HG03064 (cell line): ENCODE data around the gene TRAM2.

Source experiments
- ATAC-seq: cut with Tn5 transposase; IDR thresholded peaks from one replicate; pipeline ENCODE4 v1.9.1; 2021; ENCODE audit warnings: low read depth; ENCODE audit not compliant: unreplicated experiment

TRAM2 gene

DNA sequence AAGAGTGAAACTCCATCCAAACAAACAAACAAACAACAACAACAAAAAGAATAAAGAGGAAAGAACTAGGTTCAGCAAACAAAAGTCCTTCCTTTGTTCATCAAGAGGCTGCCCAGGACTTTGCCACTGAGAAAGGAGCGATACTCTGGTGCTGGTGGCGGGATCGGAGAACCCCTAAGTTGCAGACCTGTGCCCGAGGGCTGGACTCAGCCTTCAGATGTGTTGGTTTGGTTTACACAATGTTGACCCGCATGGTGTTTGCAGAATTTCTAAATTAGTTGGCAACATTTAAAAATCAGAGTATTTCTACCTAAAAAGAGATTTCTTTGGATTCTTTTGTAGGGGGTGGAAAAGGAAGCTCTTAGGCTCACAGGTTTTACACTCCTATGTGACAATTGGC is 42.5 kb downstream of the TRAM2 start:
- ATAC-seq: no peak

DNA sequence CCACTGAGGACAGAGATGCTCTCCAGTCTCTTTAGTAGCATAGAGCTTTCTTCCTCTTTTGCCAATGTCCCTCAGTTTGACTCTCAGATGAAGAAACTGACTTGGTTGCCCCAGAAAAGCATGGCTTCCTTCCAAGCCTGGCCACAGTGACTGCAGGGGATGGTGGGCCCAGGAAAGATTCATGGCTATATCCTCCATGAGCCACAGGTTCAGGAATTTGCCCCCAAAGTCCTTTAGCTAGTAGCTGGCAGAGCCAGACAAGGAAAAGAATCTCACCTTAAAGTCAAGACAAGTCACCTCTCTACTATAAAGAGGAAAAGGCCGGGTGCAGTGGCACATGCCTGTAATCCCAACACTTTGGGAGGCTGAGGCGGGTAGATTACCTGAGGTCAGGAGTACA is 43.4 kb downstream of the TRAM2 start:
- no peak for ATAC-seq

DNA sequence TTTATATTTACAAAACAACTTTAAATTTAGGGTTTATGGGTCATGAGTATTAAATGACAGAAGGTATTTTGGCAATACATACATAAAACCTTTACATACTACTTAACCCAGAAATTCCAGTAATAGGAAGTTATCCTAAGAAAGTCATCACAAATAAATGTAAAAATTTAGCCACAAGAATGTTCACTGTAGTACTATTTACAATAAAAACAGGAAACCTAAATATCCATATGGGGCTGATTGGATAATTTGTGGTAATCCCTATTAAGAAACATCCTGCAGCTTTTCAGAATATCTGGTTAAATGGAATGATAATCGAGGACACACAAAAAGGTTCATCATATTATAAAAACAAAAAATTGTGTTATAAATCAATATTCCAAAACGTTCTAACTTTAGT is 44.4 kb downstream of the TRAM2 start:
- ATAC-seq: no peak

DNA sequence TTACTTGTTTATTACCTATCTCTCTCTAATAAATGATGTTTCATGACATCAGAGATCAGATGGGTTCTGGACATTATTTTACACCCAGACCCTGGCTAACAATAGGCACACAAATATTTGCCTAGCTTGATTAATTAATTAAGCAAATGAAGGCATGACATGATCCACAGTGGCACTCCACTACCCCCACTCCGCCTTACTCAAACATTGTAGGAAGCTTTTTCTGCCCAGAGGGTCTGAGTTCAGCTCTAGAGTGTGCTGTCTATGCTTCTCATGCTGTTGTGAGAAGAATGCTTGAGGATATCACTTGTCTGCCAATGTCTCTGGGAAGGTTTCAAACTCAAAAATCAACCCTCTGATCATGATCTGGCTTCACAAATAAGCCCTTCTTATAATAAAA is 45.0 kb downstream of the TRAM2 start:
- no peak for ATAC-seq

DNA sequence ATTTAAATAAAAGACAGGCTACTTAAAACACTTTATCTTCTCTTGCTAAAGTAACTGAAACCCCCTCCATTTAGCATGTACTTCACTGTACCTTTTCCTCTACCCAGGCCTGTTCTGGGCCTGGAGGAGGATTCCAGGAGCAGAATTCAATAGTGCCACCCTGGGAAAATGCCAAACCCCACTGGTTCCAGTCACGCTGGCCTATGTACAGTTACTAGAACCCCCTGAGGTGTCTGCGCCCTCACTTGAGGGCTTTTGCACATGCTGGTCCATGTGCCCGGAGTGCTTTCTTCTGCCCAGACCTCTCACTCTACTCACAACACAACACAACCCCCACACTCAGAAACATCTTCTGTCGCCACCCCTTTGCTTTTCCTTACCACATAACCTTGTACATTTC is 45.5 kb downstream of the TRAM2 start:
- ATAC-seq: no peak

DNA sequence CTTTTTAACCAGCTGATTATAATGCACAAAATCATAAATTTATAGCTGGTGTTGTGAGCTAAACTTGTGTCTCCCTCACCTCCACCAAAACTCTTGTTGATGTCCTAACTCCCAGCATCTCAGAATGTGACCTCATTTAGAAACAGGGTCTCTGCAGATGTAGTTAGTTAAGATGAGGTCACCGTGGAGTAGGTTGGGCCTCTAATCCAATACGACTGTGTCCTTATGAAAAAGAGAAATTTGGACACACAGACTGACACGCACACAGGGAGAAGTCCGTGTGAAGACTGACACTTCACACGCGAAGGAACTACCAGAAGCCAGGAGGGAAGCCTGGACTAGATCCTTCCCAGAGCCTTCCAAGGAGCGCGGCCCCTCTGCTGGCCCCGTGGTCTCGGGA is 46.5 kb downstream of the TRAM2 start:
- no peak for ATAC-seq

DNA sequence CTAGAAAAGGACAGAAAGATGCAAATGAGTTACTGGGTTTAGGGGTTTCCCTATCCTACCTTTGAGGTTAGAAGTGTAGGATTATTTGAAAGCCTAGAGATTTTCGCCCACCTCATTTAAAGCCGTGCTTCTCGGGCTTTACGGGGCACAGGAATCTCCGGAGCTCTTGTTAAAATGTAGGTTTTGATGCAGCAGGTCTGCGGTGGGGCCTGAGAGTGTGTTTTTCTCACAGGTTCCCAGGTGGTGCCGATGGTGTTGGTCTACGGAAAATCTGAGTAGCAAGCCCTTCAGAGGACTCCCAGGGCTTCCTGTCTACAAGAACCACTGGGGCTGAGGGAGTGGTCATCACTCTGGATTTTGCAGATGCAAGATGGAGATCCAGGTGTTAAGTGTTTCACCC is 47.5 kb downstream of the TRAM2 start:
- no peak for ATAC-seq

DNA sequence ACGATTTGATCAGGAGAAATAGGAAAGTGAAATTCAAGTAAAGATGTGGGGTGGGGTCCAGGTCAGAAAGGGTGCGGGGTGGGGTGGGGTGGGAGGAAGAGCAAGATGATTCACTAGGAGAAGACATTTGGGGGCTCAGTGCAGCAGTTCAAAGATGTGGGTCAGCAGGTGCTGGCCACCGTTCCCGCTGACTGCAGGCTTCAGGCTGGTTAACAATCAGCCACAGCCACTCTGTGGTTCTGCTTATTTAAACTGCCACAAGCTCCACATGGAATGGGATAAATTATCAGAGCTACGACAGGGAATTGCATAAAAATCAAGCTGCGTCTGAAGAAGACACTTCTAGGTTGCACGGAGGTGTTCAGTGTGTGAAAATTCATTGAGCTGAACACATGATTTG is 49.4 kb downstream of the TRAM2 start:
- ATAC-seq: no peak

DNA sequence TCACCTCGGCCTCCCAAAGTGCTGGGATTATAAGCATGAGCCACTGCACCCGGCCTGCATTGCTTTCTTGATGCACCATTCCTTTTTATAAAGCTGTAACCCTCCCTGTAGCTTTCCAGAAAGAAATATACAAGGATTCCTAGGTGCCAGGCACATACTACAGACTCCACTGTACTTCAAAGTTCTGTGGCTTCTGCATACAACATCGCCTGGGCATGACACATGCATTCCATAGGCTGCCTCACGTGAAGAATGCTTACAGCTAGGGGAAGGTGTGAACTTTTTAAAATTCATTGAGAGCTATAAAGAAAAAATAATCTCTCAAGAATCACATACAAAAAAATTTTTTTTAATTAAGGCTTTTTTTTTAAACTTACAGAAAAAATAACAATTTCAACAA is 50.2 kb downstream of the TRAM2 start:
- ATAC-seq: no peak

DNA sequence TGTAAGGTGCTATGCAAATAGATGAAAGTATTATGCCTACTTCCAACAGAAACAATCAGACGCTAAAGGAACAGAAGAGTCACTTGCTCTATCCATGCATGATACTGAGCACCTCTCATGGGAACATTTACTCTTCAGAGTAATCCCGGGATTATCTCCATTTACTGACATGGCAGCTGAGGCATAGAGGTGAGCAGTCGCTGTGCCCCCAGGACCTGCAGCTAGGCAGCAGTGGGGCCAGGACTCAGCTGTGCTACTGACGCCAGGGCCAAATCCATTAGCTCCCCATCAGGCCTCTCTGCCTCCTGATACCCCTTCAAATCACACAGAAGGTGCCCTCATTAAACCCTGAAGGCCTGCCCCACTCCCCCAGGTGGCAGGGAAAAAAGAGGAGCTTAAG is 51.9 kb downstream of the TRAM2 start:
- no peak for ATAC-seq

DNA sequence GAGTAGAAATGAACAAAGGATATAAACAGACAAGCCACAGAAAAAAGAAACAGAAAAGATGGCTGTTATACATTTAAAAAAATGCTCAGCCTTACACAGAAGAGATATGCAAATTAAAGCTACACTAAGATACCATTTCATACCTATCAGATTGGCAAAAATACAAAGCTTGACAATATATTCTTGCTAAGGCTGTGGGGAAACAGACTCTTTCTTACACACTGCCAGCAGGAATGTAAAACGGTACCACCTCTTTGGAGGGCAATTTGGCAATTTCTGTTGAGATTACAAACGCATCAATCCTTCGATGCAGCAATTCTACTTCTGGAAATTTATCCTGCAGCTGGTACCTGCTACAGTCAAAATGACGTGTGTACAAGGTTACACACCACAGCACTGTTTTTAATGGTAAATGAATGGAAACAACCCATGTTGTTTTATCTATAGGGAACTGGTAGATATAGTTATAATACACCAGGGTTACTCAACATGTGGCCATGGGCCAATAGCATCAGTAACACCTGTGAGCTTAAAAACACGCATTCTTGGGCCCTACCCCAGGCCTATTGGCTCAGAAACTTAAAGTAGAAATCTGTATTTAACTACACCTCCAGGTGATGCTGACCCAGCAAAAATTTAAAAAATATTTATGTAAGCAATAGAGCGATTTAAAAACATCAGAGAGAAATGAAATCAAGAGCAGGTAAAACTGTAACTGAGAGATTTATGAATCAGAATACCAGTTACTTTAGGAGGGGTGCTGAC is 53.3 kb downstream of the TRAM2 start:
- no peak for ATAC-seq

DNA sequence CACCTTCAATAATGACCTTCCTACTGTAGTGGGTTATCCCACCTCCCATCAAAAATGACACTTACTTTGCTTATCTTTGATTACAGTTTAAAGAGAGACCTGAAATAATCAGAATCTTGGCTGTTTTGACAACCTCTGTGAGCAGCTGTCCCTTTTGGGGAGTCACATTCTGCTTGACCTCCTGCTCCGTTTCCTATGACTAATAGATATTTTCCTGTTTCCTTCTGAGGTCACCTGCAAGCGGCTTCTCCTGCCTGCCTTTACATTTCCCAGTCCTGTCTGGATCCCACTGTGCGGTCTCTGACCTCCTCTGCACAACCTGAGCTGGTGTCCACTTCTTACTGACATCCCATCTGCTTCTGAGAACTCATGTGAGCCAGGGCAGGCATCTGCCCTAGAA is 54.2 kb downstream of the TRAM2 start:
- no peak for ATAC-seq

DNA sequence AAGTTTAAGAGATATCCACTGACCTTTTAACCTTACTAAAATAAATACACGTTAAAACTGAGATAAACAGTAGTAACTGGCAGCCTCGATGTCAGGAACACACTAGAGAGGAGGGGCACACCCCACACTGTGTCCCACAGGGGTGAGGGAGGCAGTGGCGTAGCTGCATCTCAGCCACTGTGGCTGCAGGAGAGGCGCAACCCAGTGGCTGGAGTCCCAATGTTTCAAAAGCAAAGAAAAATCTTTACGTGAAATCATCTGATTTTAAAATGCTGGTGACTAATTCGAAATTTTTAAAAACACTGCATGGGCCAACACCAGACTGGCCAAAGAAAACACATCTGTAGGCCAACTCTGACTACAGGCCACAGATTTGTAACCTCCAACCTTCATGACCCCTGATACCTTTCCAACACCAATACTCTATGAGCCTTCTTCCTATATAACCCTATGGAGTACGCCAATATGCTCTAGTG is 54.7 kb downstream of the TRAM2 start:
- ATAC-seq: no peak

DNA sequence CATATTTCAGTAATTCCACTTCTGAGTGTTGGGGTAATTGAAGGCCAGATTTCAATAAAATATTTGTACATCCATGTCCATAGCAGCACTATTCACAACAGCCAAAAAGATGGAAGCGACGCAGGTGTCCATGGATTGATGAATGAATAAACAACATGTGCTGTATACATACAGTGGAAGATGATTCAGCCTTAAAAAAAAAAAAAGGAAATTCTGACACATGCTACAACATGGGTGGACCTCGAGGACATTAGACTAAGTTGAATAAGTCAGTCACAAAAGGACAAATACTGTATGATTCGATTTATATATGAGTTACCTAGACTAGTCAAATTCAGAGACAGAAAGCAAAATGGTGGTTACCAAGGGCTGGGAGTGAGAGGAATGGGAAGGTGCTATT is 57.2 kb downstream of the TRAM2 start:
- no peak for ATAC-seq

DNA sequence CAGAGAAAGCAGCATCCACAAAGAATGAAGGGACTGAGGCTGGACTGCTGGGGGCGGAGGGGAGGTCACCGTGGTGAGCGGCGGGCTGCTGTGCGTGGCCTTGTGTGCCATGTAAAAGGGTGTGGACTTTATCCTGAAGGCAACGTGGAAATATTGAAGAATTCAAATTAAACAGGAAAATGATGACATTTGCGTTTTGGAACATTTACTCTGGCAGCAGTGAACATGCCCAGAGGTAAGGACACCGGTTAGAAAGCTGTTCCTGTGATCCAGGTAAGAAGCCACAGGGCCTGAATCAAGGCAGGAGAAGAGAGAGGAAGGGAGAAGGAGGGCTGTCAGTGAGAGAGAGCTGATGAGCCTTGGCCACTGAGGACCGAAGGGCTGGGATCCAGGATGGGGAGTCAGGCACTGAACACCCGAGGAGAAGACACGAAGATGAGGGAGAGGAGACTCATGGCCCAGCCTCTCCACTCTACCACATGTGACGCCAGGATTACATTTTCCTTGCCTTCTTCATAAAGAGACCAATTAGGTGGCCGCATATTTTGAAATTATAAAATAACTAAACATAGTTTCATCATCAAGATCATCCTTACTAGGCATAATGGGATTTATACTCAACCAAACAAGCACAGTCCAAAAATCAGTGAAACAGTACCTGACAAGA is 58.4 kb downstream of the TRAM2 start:
- ATAC-seq: no peak

DNA sequence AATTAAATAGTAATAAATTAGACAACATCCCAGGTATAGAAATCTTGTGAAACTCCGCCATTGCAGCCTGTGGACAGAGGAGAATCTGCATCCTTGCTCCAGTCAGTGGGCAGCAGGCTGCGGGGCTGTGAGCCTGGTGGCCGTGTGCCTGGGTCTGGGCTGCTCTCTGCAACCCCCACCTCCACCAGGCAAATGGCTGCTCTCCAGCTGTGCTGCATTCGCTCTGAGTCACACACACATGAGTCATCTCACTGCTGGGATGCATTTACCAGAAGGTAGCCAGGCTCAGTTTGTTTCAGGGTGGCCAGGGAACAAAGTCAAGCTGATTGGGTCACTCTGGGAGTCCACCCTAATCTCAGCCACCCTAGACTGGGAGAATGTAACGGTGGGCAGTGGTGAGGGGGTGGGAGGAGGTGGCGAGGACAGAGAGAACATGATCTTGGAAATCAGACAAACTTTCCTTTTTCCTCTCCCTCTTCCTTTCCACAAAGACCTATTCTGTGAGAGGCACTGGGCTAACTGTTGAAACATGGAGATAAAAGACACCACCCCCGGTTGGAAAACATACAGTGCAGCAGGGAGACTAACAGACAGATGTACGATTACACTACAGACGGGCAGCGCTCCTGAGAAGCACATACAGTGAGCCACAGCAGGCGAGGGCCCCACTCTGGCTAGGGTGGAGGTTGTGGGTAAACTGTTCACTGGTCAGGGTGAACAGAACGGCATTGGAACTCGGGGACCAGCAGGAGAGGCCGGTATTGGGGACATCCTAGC is 59.2 kb downstream of the TRAM2 start:
- peak; percentile 75 for ATAC-seq

DNA sequence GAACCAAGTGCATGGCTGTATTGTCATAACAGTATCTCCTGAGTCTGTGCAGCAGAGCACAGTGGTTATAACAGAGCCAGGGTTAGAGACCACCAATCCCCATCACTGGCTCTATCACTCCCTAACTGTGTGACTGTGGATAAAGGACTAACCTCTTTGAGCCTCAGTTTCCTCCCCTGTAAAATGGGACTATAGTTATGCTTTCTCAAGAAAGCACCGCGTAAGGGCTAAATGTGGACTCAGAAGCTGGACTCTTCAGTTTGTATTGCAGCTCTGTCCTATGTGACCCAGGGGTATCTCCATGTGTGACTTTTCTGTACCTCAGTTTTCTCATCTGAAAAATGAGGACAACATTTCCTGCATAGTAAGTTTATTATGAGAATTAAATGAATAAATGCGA is 59.9 kb downstream of the TRAM2 start:
- no peak for ATAC-seq

DNA sequence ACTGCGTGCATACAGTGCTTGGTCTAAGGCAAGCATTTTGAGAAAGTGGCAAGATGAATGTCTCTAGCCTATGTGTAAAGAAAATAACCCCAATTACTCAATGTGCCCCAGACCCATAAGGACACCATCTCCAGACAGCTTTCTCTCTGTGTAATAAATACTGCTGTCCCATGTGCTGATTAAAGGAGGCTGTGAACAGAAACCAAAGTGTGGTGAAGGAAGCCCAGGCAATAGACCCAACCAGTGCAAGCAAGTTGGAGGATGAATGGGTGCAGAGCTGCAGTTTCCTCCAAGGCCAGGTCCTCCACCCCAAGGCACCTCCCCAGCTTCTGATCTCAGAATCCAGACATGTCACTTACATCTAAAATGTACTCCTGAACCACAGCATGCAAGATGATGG is 60.6 kb downstream of the TRAM2 start:
- ATAC-seq: no peak

DNA sequence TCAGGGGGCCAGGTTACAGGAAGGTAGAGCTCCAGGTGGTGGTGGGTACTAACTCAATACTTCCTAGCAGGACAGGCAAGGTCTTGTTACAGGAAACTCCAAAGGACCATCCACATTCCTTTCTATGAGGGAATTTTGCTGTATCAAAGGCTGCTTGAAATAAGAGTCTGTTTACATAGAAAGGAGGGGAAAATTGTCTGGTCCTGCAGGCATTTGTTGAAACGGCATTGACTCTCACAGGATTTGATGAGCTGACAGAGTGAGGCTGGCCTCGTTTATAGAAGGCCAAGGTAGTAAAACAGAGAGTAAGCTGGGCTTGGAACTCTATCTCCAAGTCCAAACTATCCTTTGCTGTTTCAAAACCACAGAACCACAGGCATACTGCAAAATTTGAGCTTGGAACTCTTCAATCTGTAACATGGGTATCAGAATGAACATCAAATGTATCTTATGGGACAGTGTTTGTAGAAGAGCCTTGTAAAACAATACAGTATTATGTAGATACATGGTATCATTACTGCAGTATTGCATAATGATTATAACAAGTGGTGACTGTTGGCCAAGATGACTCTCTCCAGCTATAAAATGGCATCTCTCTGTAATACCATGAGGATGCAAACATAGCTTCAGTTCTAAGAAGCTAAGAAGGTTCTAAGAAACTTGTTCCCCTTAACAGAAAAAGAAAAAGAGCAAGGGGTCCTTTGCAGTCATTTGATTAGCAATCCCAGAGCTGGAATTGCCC is 61.5 kb downstream of the TRAM2 start:
- no peak for ATAC-seq

DNA sequence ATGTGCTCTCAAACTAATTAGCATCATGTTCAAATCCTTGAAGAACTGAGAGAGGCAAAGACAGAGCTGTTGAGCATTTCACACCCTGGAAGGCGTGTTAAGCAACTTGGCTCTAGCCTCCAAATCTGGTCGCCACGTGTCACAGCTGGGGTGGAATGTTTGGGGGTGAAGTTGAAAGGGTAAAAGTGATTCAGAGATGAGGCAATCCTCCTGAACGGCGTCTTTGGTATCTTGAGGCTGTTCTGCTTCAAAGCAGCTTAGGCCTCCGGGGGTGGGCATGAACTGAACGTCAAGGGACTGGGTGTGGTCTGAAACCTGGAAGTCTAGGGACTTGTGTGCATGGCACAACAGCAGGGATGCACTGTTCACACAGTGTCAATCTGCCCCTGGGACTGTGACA is 62.3 kb downstream of the TRAM2 start:
- no peak for ATAC-seq

DNA sequence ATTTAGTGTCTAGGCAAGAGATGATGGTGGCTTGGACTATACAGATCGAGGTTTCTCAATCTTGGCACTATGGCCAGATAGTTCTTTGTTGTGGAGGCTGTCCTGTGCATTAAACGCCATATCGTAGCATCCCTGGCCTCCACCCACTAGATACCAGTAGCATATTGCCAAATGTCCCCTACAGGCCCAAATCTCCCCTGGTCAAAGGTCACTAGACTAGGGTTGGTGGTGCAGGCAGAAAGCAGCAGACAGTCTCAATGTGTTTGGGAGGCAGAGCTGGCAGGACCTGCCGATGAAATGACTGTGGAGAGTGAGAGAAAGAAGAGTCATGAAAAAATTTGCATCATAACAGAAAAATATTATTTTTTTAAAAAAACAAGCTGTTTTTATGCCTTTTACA is 63.0 kb downstream of the TRAM2 start:
- ATAC-seq: no peak
